HL-60 (cell line): ENCODE measurements around the gene TMEM225.

ENCODE experiments used
- DNase-seq, 2 experiments: peaks; one replicate each; pipeline ENCODE4 v3.0.0-alpha.2; 2010 to 2020; ENCODE audit warnings: low read depth in 1 of 2, low spot score in 1 of 2
- H3K27ac ChIP-seq: fragments of 250-450 bp; sonication (Bioruptor Pico); replicated peaks from 2 replicates; pipeline ENCODE4 v1.5.1; 2020; ENCODE audit warnings: mild to moderate bottlenecking, moderate library complexity
- H3K27me3 ChIP-seq: fragments of 250-450 bp; sonication (Bioruptor Pico); 2 replicates; pipeline ENCODE4 v1.5.1; 2021; ENCODE audit warnings: mild to moderate bottlenecking, moderate library complexity; ENCODE audit not compliant: insufficient read depth, poor library complexity, severe bottlenecking
- H3K4me3 ChIP-seq: replicated peaks from 2 replicates; pipeline ENCODE4 v1.5.1; 2011; ENCODE audit warnings: mild to moderate bottlenecking, control low read depth, low read length; ENCODE audit not compliant: insufficient read depth
- CTCF ChIP-seq: IDR thresholded peaks from one replicate; pipeline ENCODE4 v1.5.1; 2011; ENCODE audit warnings: low read length, control low read depth, inconsistent platforms; ENCODE audit not compliant: insufficient read depth
- GABPA ChIP-seq: IDR thresholded peaks from 2 replicates; pipeline ENCODE4 v1.6.1; 2012; ENCODE audit warnings: low read depth
- POLR2AphosphoS5 ChIP-seq: IDR thresholded peaks from 2 replicates; pipeline ENCODE4 v1.6.1; 2012; ENCODE audit warnings: low read depth
- SPI1 ChIP-seq: IDR thresholded peaks from 2 replicates; pipeline ENCODE4 v1.6.1; 2012; ENCODE audit warnings: low read depth, mild to moderate bottlenecking, borderline replicate concordance
- long read RNA-seq: library from polyadenylated mRNA; unstranded; transcript quantifications from one replicate; pipeline ENCODE4 v2.0.0, GENCODE V29; 2020
- TF ChIP-seq, protein P1 (sequence below): IDR thresholded peaks from 2 replicates; pipeline ENCODE4 v1.6.1; 2012; ENCODE audit warnings: low read depth; ENCODE audit not compliant: insufficient replicate concordance

TMEM225 gene, protein sequence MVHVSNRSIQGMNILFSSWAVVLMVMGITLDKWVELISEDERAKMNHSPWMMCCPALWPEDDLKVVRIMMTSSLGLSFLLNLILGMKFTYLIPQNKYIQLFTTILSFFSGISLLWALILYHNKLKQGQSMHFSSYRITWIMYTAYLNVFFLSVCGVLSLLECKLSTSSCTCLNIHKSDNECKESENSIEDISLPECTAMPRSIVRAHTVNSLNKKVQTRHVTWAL
- long read RNA-seq = 0 reads

DNA sequence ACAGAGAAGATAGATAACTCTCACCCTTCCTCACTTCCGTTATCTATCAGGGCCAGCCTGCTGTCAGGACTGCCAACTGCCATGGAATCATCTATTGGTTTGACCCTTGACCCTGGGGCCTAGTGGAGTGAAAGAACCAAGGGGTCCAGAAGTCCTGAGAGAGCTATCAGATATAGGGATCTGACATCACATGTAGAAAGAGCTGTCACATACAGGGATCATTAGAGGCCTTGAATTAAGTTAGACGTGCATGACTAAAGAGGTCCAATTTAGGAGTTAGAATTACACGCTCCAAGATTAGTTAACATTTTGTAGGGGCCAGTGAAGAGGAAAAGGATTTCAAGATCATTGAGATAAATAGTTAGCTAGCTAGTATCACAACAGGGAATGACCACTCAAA, at the start of gene TMEM225:
Gene TMEM225, minus strand, starts transcription at position 101 of the 400 bp plus-strand sequence. CDS start 245 bp downstream, outside the sequence.
- no peak for DNase-seq
- TF ChIP-seq GABPA (no peak), CTCF (no peak), POLR2AphosphoS5 (no peak)
- TF ChIP-seq, protein P1, sequence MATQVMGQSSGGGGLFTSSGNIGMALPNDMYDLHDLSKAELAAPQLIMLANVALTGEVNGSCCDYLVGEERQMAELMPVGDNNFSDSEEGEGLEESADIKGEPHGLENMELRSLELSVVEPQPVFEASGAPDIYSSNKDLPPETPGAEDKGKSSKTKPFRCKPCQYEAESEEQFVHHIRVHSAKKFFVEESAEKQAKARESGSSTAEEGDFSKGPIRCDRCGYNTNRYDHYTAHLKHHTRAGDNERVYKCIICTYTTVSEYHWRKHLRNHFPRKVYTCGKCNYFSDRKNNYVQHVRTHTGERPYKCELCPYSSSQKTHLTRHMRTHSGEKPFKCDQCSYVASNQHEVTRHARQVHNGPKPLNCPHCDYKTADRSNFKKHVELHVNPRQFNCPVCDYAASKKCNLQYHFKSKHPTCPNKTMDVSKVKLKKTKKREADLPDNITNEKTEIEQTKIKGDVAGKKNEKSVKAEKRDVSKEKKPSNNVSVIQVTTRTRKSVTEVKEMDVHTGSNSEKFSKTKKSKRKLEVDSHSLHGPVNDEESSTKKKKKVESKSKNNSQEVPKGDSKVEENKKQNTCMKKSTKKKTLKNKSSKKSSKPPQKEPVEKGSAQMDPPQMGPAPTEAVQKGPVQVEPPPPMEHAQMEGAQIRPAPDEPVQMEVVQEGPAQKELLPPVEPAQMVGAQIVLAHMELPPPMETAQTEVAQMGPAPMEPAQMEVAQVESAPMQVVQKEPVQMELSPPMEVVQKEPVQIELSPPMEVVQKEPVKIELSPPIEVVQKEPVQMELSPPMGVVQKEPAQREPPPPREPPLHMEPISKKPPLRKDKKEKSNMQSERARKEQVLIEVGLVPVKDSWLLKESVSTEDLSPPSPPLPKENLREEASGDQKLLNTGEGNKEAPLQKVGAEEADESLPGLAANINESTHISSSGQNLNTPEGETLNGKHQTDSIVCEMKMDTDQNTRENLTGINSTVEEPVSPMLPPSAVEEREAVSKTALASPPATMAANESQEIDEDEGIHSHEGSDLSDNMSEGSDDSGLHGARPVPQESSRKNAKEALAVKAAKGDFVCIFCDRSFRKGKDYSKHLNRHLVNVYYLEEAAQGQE = no peak

DNA sequence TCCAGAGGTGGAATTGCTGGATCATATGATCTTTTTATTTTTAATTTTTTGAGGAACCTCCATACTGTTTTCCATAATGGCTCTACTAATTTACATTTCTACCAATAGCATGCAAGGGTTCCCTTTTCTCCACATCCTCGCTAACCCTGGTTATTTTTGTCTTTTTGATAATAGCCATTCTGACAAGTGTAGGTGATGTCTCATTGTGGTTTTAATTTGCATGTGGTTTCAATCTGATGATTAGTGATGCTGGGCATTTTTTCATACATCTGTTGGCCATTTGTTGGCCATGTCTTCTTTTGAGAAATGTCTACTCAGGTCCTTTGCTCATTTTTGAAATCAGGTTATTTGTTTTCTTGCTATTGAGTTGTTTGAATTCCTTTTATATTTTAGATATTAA, 38.6 kb upstream of the TMEM225 start:
- H3K27me3 ChIP-seq = no peaks in the 10 kb centered on the region
- no peak for DNase-seq
- TF ChIP-seq CTCF (no peak), GABPA (no peak), SPI1 (no peak)
- H3K4me3 ChIP-seq = no peak overlapping the region
- no peak overlapping the region for H3K27ac ChIP-seq

More for the DNA sequence above, at the start of gene TMEM225:
- Histone ChIP-seq H3K27me3 (no peaks in the 10 kb centered on the region), H3K4me3 (no peak within 1 kb of the TSS), H3K27ac (no peak within 1 kb of the TSS)

- TF ChIP-seq CTCF = no peak
- no peak for TF ChIP-seq POLR2AphosphoS5
- TF ChIP-seq GABPA = no peak
- TF ChIP-seq SPI1 = no peak
- TF ChIP-seq, protein P1 = no peak
- no peak overlapping the region for H3K4me3 ChIP-seq
Observed at GRCh38 chr11:123920943-123921342, 35.5 kb upstream of the TMEM225 start.

DNA sequence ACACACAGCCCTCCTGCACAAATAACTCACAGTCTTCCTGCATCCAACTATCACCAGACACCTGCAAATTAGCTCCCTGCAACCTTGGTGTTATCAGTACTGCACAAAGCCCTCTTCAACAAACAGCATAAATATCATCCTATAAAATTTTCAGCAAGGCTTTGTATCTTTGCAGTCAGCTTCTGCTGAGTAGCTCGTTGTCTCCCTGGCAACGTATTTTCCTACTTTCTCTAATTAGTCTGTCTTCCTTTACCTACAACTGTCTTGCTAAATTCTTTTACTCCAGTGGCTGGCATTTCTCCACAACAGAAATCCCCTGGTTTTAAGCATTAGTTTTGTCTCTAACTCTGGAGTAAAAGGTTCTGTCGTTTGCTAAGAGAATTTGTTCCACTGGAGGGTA, 20.4 kb upstream of the TMEM225 start:
- Histone ChIP-seq H3K4me3 (no peak overlapping the region), H3K27me3 (no peaks in the 10 kb centered on the region), H3K27ac (no peak overlapping the region)
- no peak for DNase-seq
- TF ChIP-seq GABPA = no peak
- TF ChIP-seq, protein P1 = no peak
- no peak for TF ChIP-seq SPI1
- TF ChIP-seq POLR2AphosphoS5 = no peak
- TF ChIP-seq CTCF = no peak

More at GRCh38 chr11:123920943-123921342, 35.5 kb upstream of the TMEM225 start:
- Histone ChIP-seq H3K27me3 (no peaks in the 10 kb centered on the region), H3K27ac (no peak overlapping the region)
- DNase-seq = no peak
